Purkinje cell (primary cell): ENCODE measurements around the gene GFOD1. TPM values are rescaled to one million over a fixed set of nuclear protein-coding genes. Genes with fewer than 3 reads are reported as not detected.

Source experiments
- polyA plus RNA-seq: library from polyadenylated mRNA; unstranded; fragments of >200 nt; fragmentation: Nextera tagmentation; gene quantifications from 2 replicates; pipeline ENCODE4 v1.2.1, GENCODE V29; 2014

Gene GFOD1
- 39.3 and 49.1 TPM in 2 replicates for polyA plus RNA-seq

GRCh38 chr6:13487122-13488014 lies at the start of gene GFOD1:
TSS of gene GFOD1 (minus strand) at chr6:13487600. CDS start at chr6:13486890, 710 bp downstream.

DNA sequence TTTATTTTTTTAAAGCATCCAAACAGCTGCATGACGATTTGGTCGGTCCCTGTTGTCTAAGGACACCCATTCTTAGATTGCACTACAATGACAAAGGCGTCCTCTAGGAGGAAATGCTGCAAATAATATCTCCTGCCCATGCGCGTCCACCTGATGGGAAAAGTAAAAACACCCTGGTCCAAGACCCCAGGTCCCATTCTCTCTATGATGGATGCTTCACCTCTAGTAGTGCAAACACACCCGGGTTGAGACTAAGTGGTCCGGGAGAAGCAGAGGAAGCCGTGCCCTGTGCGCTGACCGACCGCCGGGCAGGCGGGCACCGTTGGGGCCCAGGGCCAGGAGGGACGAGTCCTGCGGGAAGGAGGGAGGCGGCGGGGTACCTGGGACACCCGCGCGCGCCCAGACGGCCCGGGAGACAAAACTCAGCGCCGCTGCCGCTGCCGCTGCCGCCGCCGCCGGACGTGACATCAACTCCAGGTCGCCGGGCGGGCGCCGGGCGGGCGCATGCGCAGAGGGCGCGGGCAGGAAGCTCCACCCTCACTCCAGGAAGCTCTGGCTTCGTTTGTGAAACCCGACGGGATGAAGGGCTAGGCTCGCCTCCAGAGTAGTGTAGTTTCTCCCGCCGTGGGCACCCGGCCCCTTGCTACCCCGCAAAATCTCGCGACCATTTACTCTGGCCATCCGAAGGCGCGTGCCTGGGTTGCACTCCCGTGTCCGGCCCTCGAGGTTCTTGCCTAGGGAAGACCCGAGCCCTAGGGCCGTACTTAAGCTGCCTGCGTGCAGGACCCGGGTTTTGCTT lies 159.1 kb downstream of the GFOD1 start, which contains the start of gene TBC1D7:
TSS of gene TBC1D7 (minus strand) at position 462 of the 799 bp plus-strand sequence. CDS start 1,639 bp downstream, outside the sequence.

Other genes starting within 250 kb of the GFOD1 start
- 49.8 and 73.5 TPM in 2 replicates for gene TBC1D7, start 159.1 kb downstream of the GFOD1 start, polyA plus RNA-seq
- 12.3 and 13.5 TPM in 2 replicates for gene SIRT5, start 87.0 kb upstream of the GFOD1 start, polyA plus RNA-seq
- 334 and 342 TPM in 2 replicates for gene NOL7, start 127.7 kb upstream of the GFOD1 start, polyA plus RNA-seq
- gene RANBP9, start 224.2 kb upstream of the GFOD1 start, polyA plus RNA-seq: 53.3 and 58.9 TPM in 2 replicates